SK-N-SH (cell line): ENCODE data around the gene MYH16. TPM values are rescaled to one million over a fixed set of nuclear protein-coding genes. Genes with fewer than 3 reads are reported as not detected.

ENCODE experiments used
- CTCF ChIA-PET: fragments of 300-600, 350-600 bp; formaldehyde crosslinking; extraction: SDS; loops from one replicate; lab custom pipeline; 2021; lab: Yijun Ruan, JAX
- POLR2A ChIA-PET: fragments of 350-600 bp; sonication (Branson Sonifier 250); formaldehyde crosslinking; extraction: SDS; loops from one replicate; lab custom pipeline; 2020; ENCODE audit warnings: antibody characterized with exemption, inconsistent platforms; lab: Yijun Ruan, JAX
- DNase-seq: peaks from one replicate; pipeline ENCODE4 v3.0.0; 2012
- H2AFZ ChIP-seq: fragments of 200-600 bp; sonication (generic); 2 replicates; pipeline ENCODE4 v1.8.1; 2016; ENCODE audit warnings: antibody characterized with exemption, mild to moderate bottlenecking, low read depth
- H3F3A ChIP-seq: fragments of 200-600 bp; sonication (generic); replicated peaks from 2 replicates; pipeline ENCODE3; 2016; ENCODE audit warnings: antibody characterized with exemption, mild to moderate bottlenecking; ENCODE audit not compliant: insufficient read depth
- H3K27ac ChIP-seq, 2 experiments: fragments of 200-500 bp in 1 of 2; fragments of 200-600 bp in 1 of 2; sonication (Bioruptor generic) in 1 of 2; sonication (generic), shearing (Covaris generic) in 1 of 2; 2 replicates each; pipeline versions ENCODE4 v1.5.1 to v1.6.1; 2014 to 2016; ENCODE audit warnings: low read depth in 2 of 2, inconsistent platforms in 1 of 2, low read length in 1 of 2, mild to moderate bottlenecking in 1 of 2, mixed read lengths in 1 of 2
- H3K27me3 ChIP-seq: fragments of 200-600 bp; sonication (generic), shearing (Covaris generic); 2 replicates; pipeline ENCODE4 v1.6.1; 2016; ENCODE audit warnings: mixed run types; ENCODE audit not compliant: insufficient read depth
- H3K36me3 ChIP-seq, 2 experiments: fragments of 200-500 bp in 1 of 2; fragments of 200-600 bp in 1 of 2; sonication (Bioruptor generic) in 1 of 2; sonication (generic) in 1 of 2; replicated peaks in 1 of 2; 2 replicates each; pipeline versions ENCODE3 to v1.5.1; 2014 to 2016; ENCODE audit warnings: low read length in 1 of 2, mild to moderate bottlenecking in 1 of 2; ENCODE audit not compliant: insufficient read depth in 2 of 2, control insufficient read depth in 1 of 2
- H3K4me1 ChIP-seq, 2 experiments: fragments of 200-500 bp in 1 of 2; fragments of 200-600 bp in 1 of 2; sonication (Bioruptor generic) in 1 of 2; sonication (generic), shearing (Covaris generic) in 1 of 2; 2 replicates each; pipeline versions ENCODE4 v1.5.1 to v1.6.1; 2014 to 2016; ENCODE audit warnings: low read depth in 1 of 2, low read length in 1 of 2, mixed run types in 1 of 2; ENCODE audit not compliant: insufficient read depth in 2 of 2, control insufficient read depth in 1 of 2
- H3K4me2 ChIP-seq: fragments of 200-600 bp; sonication (generic), shearing (Covaris generic); 2 replicates; pipeline ENCODE4 v1.6.1; 2017; ENCODE audit warnings: mixed run types
- H3K4me3 ChIP-seq, 2 experiments: fragments of 200-500 bp in 1 of 2; fragments of 200-600 bp in 1 of 2; sonication (Bioruptor generic) in 1 of 2; sonication (generic), shearing (Covaris generic) in 1 of 2; 2 replicates each; pipeline versions ENCODE4 v1.5.1 to v1.8.1; 2014 to 2016; ENCODE audit warnings: low read depth in 2 of 2, inconsistent platforms in 1 of 2, low read length in 1 of 2, mild to moderate bottlenecking in 1 of 2, mixed read lengths in 1 of 2, moderate library complexity in 1 of 2
- H3K79me2 ChIP-seq: fragments of 200-600 bp; sonication (generic); 2 replicates; pipeline ENCODE4 v1.8.1; 2017; ENCODE audit warnings: mild to moderate bottlenecking; ENCODE audit not compliant: insufficient read depth
- H3K9ac ChIP-seq: fragments of 200-600 bp; sonication (generic); 2 replicates; pipeline ENCODE4 v1.6.1; 2017; ENCODE audit warnings: mixed run types
- H3K9me2 ChIP-seq: fragments of 200-600 bp; sonication (generic); 2 replicates; pipeline ENCODE4 v1.6.1; 2017; ENCODE audit warnings: mixed run types
- H3K9me3 ChIP-seq: fragments of 200-600 bp; sonication (generic); 2 replicates; pipeline ENCODE4 v1.6.1; 2017; ENCODE audit warnings: mixed run types, mild to moderate bottlenecking, moderate library complexity
- H4K20me1 ChIP-seq: fragments of 200-600 bp; sonication (generic); 2 replicates; pipeline ENCODE4 v1.6.1; 2017; ENCODE audit warnings: mild to moderate bottlenecking, mixed run types; ENCODE audit not compliant: insufficient read depth
- CTCF ChIP-seq: fragments of 200-600 bp; sonication (generic); IDR thresholded peaks from 2 replicates; pipeline ENCODE4 v1.6.1; 2017; ENCODE audit warnings: antibody characterized with exemption, mild to moderate bottlenecking, moderate library complexity
- FOXJ3 ChIP-seq: sonication (generic); formaldehyde crosslinking; IDR thresholded peaks from 2 replicates; pipeline ENCODE4 v1.5.1; 2020; ENCODE audit warnings: mild to moderate bottlenecking, missing genetic modification reagents
- MAX ChIP-seq: IDR thresholded peaks from 2 replicates; pipeline ENCODE4 v1.4.0; 2012; ENCODE audit warnings: low read depth
- NRF1 ChIP-seq: IDR thresholded peaks from 2 replicates; pipeline ENCODE4 v1.6.1; 2012; ENCODE audit warnings: low read depth, mild to moderate bottlenecking, low read length
- RXRA ChIP-seq: IDR thresholded peaks from 2 replicates; pipeline ENCODE4 v1.4.0; 2012; ENCODE audit warnings: low read depth, mild to moderate bottlenecking, borderline replicate concordance
- SIN3A ChIP-seq: IDR thresholded peaks from 2 replicates; pipeline ENCODE4 v1.6.1; 2012; ENCODE audit warnings: low read depth, mild to moderate bottlenecking, low read length, moderate library complexity, borderline replicate concordance
- TCF12 ChIP-seq: IDR thresholded peaks from 2 replicates; pipeline ENCODE4 v1.4.0; 2012
- TEAD4 ChIP-seq: IDR thresholded peaks from 2 replicates; pipeline ENCODE4 v1.4.0; 2012; ENCODE audit warnings: mild to moderate bottlenecking, borderline replicate concordance; ENCODE audit not compliant: insufficient read depth
- WGBS: methylation state at CpG from one replicate; pipeline ENCODE4 v1.1.6; 2017; ENCODE audit warnings: low lambda C conversion rate; 5-methylcytosine and 5-hydroxymethylcytosine counted together
- polyA plus RNA-seq, 3 experiments: library from polyadenylated mRNA; depleted of rRNA; stranded (reverse); fragments of >200 nt; gene quantifications; 2 replicates each; pipeline ENCODE4 v1.2.3, GENCODE V29; 2012
- TF ChIP-seq, protein P1 (sequence below): IDR thresholded peaks from 2 replicates; pipeline ENCODE4 v1.4.0; 2012; ENCODE audit warnings: low read depth, borderline replicate concordance
- TF ChIP-seq, protein P2 (sequence below): IDR thresholded peaks from 2 replicates; pipeline ENCODE4 v1.6.1; 2012; ENCODE audit warnings: mild to moderate bottlenecking, low read depth, low read length, moderate library complexity
- TF ChIP-seq, protein P3 (sequence below): fragments of 150-350 bp; IDR thresholded peaks from 2 replicates; pipeline ENCODE4 v1.6.1; 2017; ENCODE audit warnings: antibody characterized with exemption, low read length, low read depth, borderline replicate concordance

The MYH16 gene
- polyA plus RNA-seq, 1 of the 3 experiments (the other 2 are of a cell fraction): 0.41 TPM

DNA sequence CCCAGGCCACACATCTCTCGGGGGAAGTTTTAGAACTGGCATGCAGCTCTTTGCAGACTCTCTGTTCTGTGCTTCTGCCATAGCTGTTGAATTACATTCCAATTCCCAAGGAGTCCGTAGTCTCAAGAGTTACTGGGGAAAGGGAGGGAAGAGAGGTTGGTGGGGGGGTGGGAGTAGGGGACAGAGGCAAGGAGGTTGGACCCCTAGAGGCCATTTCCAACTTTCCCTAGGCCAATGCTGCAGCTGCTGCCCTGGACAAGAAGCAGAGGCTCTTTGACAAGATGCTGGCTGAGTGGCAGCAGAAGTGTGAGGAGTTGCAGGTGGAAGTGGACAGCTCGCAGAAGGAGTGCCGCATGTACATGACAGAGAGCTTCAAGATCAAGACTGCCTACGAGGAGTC, 23.8 kb downstream of the MYH16 start:
- Histone ChIP-seq H3K9me3 (no peaks in the 10 kb centered on the region), H3F3A (no peaks in the 10 kb centered on the region), H3K4me3 (no peak overlapping the region), H3K4me1 (no peaks in the 10 kb centered on the region), H3K9me2 (no peaks in the 10 kb centered on the region), H4K20me1 (no peaks in the 10 kb centered on the region), H3K36me3 (no peaks in the 10 kb centered on the region), H3K27ac (no peak overlapping the region), H3K4me2 (no peak overlapping the region), H3K9ac (no peak overlapping the region), H3K27me3 (no peaks in the 10 kb centered on the region), H3K79me2 (no peaks in the 10 kb centered on the region), H2AFZ (no peak overlapping the region)
- ChIA-PET CTCF (interaction anchor here (1.6 to 2.8 kb wide), 2 partner anchors 16 to 256 kb away, joined by 6 to 10 read pairs; no protein-coding TSS in a partner anchor), POLR2A (no interaction called here)
- WGBS: 91% methylated on average over 5 of the region's 5 CpGs
- TF ChIP-seq SIN3A: no peak
- DNase-seq: no peak

DNA sequence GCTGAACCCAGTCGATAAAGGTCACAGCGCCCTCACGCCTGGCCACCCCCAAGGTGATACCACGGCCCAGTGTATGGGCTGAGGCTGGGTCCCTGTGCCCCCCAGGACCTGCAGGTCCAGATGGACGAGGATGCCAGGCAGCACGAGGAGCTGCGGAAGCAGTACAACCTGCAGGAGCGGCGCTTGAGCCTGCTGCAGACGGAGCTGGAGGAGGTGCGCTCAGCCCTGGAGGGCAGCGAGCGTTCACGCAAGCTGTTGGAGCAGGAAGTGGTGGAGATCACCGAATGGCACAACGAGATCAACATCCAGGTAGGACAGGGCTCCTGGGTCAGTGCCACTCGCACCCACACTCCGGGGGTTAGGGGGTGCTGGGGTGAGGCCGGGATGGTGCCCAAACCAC, 28.9 kb downstream of the MYH16 start:
- no peak overlapping the region for H3K4me2 ChIP-seq
- no peaks in the 10 kb centered on the region for H3K9me2 ChIP-seq
- H3F3A ChIP-seq: no peaks in the 10 kb centered on the region
- no peaks in the 10 kb centered on the region for H4K20me1 ChIP-seq
- no peaks in the 10 kb centered on the region for H3K9me3 ChIP-seq
- no peak overlapping the region for H2AFZ ChIP-seq
- H3K27ac ChIP-seq: no peak overlapping the region
- TF ChIP-seq TEAD4 (no peak), MAX (no peak), TCF12 (no peak), FOXJ3 (no peak), CTCF (no peak), SIN3A (no peak), RXRA (no peak), NRF1 (no peak)
- TF ChIP-seq, protein P1, sequence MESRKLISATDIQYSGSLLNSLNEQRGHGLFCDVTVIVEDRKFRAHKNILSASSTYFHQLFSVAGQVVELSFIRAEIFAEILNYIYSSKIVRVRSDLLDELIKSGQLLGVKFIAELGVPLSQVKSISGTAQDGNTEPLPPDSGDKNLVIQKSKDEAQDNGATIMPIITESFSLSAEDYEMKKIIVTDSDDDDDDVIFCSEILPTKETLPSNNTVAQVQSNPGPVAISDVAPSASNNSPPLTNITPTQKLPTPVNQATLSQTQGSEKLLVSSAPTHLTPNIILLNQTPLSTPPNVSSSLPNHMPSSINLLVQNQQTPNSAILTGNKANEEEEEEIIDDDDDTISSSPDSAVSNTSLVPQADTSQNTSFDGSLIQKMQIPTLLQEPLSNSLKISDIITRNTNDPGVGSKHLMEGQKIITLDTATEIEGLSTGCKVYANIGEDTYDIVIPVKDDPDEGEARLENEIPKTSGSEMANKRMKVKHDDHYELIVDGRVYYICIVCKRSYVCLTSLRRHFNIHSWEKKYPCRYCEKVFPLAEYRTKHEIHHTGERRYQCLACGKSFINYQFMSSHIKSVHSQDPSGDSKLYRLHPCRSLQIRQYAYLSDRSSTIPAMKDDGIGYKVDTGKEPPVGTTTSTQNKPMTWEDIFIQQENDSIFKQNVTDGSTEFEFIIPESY: no peak
- TF ChIP-seq, protein P2, sequence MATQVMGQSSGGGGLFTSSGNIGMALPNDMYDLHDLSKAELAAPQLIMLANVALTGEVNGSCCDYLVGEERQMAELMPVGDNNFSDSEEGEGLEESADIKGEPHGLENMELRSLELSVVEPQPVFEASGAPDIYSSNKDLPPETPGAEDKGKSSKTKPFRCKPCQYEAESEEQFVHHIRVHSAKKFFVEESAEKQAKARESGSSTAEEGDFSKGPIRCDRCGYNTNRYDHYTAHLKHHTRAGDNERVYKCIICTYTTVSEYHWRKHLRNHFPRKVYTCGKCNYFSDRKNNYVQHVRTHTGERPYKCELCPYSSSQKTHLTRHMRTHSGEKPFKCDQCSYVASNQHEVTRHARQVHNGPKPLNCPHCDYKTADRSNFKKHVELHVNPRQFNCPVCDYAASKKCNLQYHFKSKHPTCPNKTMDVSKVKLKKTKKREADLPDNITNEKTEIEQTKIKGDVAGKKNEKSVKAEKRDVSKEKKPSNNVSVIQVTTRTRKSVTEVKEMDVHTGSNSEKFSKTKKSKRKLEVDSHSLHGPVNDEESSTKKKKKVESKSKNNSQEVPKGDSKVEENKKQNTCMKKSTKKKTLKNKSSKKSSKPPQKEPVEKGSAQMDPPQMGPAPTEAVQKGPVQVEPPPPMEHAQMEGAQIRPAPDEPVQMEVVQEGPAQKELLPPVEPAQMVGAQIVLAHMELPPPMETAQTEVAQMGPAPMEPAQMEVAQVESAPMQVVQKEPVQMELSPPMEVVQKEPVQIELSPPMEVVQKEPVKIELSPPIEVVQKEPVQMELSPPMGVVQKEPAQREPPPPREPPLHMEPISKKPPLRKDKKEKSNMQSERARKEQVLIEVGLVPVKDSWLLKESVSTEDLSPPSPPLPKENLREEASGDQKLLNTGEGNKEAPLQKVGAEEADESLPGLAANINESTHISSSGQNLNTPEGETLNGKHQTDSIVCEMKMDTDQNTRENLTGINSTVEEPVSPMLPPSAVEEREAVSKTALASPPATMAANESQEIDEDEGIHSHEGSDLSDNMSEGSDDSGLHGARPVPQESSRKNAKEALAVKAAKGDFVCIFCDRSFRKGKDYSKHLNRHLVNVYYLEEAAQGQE: no peak
- TF ChIP-seq, protein P3, sequence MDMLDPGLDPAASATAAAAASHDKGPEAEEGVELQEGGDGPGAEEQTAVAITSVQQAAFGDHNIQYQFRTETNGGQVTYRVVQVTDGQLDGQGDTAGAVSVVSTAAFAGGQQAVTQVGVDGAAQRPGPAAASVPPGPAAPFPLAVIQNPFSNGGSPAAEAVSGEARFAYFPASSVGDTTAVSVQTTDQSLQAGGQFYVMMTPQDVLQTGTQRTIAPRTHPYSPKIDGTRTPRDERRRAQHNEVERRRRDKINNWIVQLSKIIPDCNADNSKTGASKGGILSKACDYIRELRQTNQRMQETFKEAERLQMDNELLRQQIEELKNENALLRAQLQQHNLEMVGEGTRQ: no peak
- WGBS: 90% methylated on average over 16 of the region's 19 CpGs
- no peak for DNase-seq
- no peaks in the 10 kb centered on the region for H3K27me3 ChIP-seq
- ChIA-PET POLR2A (no interaction called here), CTCF (interaction anchor here (1.3 to 2.3 kb wide), 2 partner anchors 10 to 12 kb away, joined by 4 to 7 read pairs; no protein-coding TSS in a partner anchor)
- H3K4me1 ChIP-seq: no peaks in the 10 kb centered on the region
- no peaks in the 10 kb centered on the region for H3K36me3 ChIP-seq
- H3K9ac ChIP-seq: no peak overlapping the region
- no peaks in the 10 kb centered on the region for H3K79me2 ChIP-seq
- no peak overlapping the region for H3K4me3 ChIP-seq
